Activated T-cell treated with anti-CD3 and anti-CD28 coated beads for 24 hours (primary cell): ENCODE measurements around the gene KRT20.
"Not testable (repeated sequence)": the region's sequence is repeated elsewhere in the genome, so short reads cannot be mapped to it uniquely, and the experiment has no call there.

Experiments used
- DNase-seq: peaks from one replicate; pipeline ENCODE4 v3.0.0-alpha.2; 2020; ENCODE audit warnings: low read depth

The KRT20 gene

DNA sequence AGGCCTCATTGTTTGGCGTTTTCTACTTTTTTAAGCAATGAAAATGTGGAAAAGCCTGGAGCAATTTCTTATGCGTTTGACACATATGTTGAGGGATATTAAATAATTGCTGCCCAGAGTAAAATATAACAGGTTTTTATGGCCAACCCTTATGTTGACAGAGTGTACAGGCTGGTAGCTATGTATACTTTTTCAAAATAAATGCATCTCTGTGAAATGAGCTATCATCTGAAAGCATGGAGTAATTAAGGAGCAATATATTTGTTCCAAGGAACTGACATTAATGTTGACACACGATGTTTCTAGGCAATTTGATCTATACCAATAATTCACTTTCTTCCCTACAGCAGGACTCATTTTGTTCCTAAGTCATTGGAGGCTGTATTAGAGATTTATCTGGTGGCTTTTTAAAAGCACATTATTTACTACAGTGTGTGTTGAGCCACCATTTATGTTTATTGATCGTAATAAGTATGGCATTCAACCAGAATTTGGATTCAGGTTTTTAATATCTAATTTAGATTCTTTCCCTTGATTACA is 11.9 kb upstream of the KRT20 start:
- DNase-seq, result no peak

DNA sequence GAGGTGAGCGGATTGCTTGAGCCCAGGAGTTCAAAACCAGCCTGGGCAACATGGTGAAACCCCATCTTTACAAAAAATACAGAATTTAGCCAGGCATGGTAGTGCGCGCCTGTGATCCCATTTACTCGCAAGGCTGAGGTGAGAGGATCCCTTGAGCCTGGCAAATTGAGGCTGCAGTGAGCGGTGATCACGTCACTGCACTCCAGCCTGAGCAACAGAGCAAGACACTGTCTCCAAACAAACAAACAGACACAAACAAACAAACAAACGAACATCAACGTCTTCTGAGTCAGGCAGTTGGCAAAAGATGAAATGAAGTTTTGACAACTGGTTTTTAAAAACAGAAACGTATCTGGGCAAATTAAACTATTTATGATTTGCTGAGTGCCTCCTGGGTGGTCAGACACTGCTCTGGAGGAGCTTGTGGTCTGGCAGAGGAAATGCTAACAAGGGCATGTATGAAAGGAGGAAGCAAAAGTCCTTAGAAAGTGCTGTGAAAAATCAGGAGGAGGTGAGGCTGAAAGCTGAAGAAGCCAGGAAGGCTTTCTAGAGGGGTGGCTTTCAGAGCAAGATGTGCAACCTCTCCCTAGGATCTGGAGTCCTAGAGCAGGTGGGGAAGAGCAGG is 10.2 kb upstream of the KRT20 start:
- no peak for DNase-seq

DNA sequence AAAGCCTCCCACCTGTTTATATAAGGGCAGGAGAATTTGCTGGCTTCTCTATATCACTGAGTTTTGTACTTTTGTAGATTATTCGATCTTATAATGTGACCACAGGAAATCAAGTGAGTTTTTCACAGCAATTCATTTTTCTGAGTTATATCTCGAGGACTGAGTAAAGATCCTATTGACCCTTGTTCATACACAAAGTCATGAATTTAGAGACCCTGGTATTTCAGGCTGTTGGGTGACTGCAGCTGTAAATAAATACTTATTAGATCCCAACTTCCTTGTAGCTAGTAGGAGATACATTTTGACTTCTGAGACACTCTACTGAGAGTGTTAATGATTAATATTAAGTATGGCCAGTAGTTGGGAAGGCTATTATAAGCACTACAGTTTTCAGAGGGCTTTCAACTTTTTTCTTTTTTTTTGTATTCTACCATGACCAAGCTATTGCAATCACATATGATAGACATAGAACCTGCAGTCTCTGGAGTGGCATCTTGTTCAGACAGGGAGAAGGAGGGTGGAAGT is 3.2 kb upstream of the KRT20 start:
- no peak for DNase-seq

DNA sequence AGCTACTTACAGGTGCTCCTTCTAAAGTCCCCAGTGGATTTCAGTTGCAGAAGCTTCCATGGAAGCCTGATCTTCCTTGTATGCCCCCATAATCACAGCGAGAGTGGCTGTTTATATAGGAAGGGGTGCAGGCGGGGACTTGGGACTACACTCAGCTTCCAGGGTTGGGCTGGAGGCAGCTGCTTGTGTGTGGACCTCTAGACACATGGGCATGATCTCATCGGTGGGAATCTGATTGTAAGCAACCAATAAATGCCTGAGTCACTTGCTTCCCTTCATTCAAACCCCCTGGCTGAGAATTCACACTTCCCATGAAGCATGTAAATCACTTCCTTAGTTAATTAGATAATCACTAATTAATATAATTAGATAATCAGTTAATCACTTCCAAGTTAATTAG is 1.0 kb upstream of the KRT20 start:
- DNase-seq, result no peak

DNA sequence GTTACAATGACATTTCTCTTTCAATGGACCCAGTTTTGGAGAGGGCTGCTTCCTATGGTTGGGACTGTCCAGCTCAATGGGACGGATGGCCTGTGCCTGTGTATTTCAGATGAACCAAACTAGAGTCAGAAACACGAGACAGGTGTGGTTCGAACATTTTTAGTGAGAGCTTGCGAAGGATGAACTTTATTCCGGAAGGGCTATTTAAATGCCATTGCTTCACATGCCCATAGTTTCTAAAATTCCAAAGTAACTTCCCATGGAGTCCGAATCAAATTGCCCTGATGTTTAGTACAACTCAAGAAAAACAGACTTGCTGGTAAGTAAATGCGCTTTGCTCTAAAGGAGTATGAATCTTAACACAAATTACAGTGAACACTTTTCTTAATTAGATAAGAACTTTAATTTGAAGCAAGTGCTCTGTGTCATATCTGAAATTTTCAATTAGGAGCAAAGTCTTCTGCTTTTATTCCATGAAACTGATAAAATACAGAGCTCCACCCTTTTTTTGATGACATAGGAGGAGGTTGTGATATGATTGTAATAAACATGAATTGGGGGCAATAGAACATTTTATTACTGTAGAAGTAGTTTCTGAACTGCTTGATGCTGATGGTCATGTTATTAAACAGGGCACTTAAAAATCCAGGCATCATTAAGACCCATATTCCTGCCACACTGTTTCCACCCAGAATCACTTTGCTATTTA is 1.3 kb downstream of the KRT20 start:
- no peak for DNase-seq

GRCh38 chr17:40883031-40883430 is 2.0 kb downstream of the KRT20 start:
- no peak for DNase-seq

DNA sequence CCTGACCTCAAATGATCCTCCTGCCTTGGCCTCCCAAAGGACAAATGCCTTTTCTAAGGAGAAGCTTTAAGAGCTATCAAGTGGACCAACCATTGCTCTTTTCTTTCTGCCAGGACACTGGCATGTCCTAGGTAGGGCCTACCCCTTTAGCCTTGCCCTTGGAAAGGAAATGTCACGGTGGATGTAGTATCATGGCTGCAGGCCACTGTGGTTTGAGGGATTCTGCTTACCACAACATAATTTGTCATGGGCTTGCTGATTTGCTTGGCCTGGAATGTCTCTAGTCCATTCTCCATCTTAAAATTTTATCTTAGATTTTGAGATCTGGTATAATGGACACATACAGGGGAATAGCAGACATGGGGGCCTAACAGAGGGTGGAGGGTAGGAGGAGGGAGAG is 6.0 kb downstream of the KRT20 start:
- no peak for DNase-seq

DNA sequence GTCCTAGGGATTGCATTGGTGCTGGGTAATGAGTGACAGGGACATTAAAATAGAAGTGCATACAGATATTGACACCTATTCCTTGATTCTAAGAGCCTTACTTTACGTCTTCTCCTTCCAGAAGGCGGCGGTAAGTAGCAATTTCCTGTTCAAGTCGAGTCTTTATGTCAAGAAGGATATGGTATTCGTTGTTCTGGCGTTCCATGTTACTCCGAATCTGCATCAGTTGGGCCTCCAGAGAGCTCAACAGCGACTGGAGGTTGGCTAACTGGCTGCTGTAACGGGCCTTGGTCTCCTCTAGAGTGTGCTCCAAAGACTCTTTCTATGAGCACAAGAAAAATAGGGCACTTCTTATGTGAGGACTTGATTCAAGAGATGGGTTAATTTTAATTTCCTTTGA is 7.0 kb downstream of the KRT20 start:
- DNase-seq, result no peak

DNA sequence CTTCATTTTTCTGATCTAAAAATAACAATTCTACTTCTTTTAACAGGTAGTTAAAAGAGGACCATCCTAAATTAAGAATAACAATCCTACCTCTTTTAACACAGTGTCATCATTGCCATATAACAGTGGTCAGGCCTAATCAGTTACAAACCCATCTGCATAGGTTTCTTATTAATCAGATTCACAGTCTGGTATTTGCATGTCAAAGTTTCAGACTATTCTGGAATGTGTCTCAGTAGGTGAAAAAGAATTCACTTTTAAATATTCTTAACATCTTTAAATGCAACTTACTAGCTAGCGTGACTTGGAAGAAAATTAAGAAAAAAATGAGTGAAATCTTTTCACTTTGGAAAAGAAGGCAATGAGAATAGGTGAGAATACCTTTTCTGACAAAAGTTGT is 11.2 kb downstream of the KRT20 start:
- no peak for DNase-seq

DNA sequence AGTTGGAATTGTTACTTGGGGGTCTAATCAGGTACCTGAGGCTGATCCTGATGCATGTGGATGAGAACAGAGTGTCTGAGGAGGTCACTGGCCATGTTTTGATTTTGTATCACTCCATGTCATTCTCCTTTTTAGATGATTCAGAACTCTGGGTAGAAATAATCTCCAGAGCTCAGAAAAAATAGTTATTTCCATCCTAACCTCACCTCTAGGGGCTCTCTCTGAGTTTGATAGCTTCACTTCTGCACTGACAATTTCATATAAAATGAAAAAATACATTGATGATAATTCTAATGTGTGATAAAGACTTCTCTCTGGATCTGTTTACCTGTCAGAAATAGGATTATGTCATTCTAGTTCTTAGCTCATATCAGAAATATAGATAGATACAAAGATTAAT is 11.8 kb downstream of the KRT20 start:
- no peak for DNase-seq

DNA sequence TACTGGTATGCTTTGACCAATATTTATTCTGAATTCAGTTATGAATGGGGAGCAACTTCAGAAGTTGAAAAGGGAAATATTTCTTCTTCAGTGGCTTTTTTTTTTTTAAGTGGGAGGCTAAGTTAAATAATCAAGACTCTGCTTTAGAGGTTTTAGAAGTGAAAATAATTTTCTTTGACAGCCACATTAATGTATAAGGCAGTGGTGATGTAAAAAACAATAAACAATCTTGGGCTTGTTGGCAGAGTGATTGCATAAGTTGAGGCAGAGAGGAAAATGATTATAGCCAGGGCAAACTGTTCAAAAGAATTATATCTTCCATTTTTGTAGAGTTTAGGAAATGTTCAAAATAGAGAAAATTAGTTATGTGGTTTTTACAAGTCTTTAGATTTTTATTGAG is 12.6 kb downstream of the KRT20 start:
- DNase-seq, result no peak

GRCh38 chr17:40871316-40871715 is 13.7 kb downstream of the KRT20 start:
- DNase-seq, result no peak

DNA sequence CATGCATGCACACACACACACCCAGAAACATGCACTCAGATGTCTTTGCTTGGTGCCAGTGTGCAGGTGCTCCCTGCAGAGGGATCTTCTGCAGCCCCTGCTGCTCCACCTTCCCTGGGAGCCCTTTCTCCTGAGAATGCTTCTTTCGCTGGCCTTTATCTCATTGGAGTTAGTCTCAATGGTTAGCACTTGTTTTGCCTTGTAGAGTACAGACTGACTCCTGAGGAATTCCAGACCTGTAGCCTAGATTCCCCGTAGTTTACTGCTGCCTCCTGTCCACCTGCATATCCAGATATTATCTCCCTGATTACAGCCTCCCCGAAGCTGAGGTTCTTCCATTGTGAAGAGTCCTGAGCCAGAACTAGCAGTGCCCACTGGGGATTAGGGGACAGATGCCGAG is 14.9 kb downstream of the KRT20 start:
- DNase-seq, result no peak

- DNase-seq, result no peak
Measured at GRCh38 chr17:40866838-40867237, 18.2 kb downstream of the KRT20 start, which contains the start of gene KRT12. Gene KRT12 (minus strand): TSS chr17:40867223. CDS start chr17:40867186, 37 bp downstream.

DNA sequence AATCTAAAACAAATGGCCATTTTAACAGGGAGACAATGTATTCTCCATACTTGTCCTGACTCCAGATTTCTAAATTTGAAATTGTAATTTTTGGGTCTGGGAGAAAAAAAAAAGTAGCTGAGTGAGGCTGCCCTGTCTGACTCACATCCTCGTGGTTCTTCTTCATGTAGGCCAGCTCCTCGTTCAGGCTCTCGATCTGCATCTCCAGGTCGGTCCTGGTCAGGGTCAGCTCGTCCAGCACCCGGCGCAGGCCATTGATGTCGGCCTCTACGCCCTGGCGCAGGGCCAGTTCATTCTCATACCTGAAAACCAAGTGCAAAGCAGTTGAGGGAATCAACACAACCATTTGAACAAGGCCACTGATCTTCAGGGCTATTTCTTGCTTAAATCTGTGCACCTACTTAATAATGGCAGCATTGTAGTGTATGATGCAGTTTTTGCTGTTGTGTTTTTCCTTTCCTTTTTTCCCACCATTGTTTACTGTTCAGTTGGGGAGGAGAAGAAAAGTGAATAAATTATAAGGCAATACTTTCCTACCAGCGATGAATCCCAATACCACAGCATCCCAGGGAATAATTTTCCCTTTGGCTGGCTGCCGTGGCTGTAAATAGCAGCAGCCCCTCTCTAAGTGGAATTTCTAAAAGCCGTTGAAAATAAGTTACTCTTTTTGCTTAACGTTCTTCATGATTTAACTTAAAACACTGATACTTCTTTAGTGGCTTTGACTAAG is 20.2 kb downstream of the KRT20 start:
- no peak for DNase-seq

- DNase-seq, result no peak
Measured at GRCh38 chr17:40862985-40863733, 21.9 kb downstream of the KRT20 start.

GRCh38 chr17:40859536-40859935 is 25.5 kb downstream of the KRT20 start:
- no peak for DNase-seq

DNA sequence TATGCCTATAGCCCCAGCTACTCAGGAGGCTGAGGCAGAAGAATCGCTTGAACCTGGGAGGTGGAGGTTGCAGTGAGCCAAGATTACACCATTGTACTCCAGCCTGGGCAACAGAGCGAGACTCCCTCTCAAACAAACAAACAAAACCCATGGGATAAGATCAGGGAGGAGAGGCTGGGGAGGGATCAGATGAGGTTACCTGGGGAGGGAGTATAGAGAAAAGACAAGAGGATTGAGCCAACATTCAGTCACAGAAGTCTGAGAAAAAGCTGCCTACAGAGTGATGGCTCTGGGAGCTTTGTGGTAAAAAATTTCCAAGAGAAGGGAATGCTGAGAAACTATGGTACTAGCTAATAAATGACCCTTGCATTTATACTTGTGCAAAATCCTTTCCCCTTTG is 26.4 kb downstream of the KRT20 start:
- DNase-seq, result not testable (repeated sequence)

- no peak for DNase-seq
Measured at GRCh38 chr17:40857535-40857934, 27.5 kb downstream of the KRT20 start.

GRCh38 chr17:40854175-40854814 is 30.7 kb downstream of the KRT20 start:
- no peak for DNase-seq

DNA sequence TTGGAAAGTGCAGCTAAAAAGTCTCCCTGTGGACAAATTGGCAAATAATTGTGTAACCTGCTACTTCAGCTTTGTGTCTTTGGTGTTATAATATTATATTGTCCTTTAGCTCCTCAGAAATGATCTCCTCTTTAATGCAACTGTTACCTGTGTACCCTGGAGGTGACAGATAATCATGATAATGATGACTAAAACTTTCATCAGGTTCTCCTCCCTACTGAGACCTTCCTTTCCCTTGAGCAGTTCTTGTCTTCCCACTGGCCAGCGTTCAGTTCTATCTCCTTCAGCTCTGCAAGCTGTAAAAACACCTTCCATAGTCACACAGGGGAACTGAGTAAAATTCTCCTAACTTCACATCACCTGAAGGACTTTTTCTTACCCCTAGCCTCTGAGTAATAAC is 32.7 kb downstream of the KRT20 start:
- DNase-seq, result no peak
